ENCODE measurements around the gene SORT1. TPM values are rescaled to one million over a fixed set of nuclear protein-coding genes. Genes with fewer than 3 reads are reported as not detected.

Gene SORT1
- total and polyA plus RNA-seq, 2 of the 8 experiments (the other 6 are each of a cell fraction or from before 2014, with no cell fraction given) = 18.7 to 69.6 TPM

- peaks cover 0 to 16% (median 3%) of the 10 kb centered on the region in 4 experiments; a peak in 3 of 7 replicates for H3K4me1 ChIP-seq (replicated peaks in 1 of 4; ENCODE audit: control insufficient read depth in 3 of 4, insufficient read depth in 4 of 4, low read length in 3 of 4)
- H4K8ac ChIP-seq (ENCODE audit: extremely low read depth, insufficient read depth, low read length) = no peak overlapping the region
- H3K23ac ChIP-seq (ENCODE audit: insufficient read length) = no peak overlapping the region
- H3K27me3 ChIP-seq (replicated peaks in 1 of 4; ENCODE audit: control insufficient read depth in 3 of 4, extremely low read depth in 1 of 4, insufficient read depth in 3 of 4, low read length in 3 of 4) = no peaks in the 10 kb centered on the region
- no peak overlapping the region for H2BK20ac ChIP-seq (ENCODE audit: low read length)
- no peak overlapping the region for H2BK120ac ChIP-seq (replicated peaks; ENCODE audit: low read depth, low read length)
- no peak overlapping the region for H2BK5ac ChIP-seq (ENCODE audit: low read depth, low read length)
- no peak overlapping the region for H3K4ac ChIP-seq (replicated peaks; ENCODE audit: insufficient read length, low read depth, low read length)
- CTCF ChIA-PET (ENCODE audit: partially characterized antibody) = no interaction called here
- H4K91ac ChIP-seq (replicated peaks; ENCODE audit: insufficient read length, low read length) = no peak overlapping the region
- DNase-seq (ENCODE audit: low read depth in 1 of 2, low spot score in 2 of 2) (no peak), FAIRE-seq (no peak)
- no peak overlapping the region for H3K9ac ChIP-seq (replicated peaks in 1 of 4; ENCODE audit: extremely low read depth in 1 of 4, low read depth in 3 of 4, low read length in 3 of 4)
- H3K79me1 ChIP-seq (ENCODE audit: low read depth, low read length) = peaks cover 8% of the 10 kb centered on the region; the same call in 1 of the 2 replicates
- H4K5ac ChIP-seq (ENCODE audit: insufficient read length, low read depth, low read length) = no peak overlapping the region
- H2AK5ac ChIP-seq (ENCODE audit: low read depth, low read length) = no peak overlapping the region
- H3K14ac ChIP-seq (ENCODE audit: insufficient read length) = no peak overlapping the region
- 100% methylated on average over 2 of the region's 2 CpGs; no CpG with 5 or more reads in 1 of the 2 experiments for WGBS, 2 experiments (ENCODE audit: extremely low coverage in 1 of 2, insufficient coverage in 1 of 2, insufficient read length in 1 of 2, insufficient replicate concordance in 2 of 2, low coverage in 1 of 2, low lambda C conversion rate in 2 of 2, missing lambda C conversion rate in 1 of 2)
- peaks cover 0 to 10% of the 10 kb centered on the region in 2 experiments for H4K20me1 ChIP-seq (replicated peaks in 1 of 2; ENCODE audit: control insufficient read depth in 1 of 2, insufficient read depth in 2 of 2, low read length in 2 of 2)
- H3K4me2 ChIP-seq (ENCODE audit: insufficient read depth in 1 of 2, low read depth in 2 of 2, low read length in 2 of 2) = no peak overlapping the region
- H3K36me3 ChIP-seq (ENCODE audit: control insufficient read depth in 2 of 4, insufficient read depth in 4 of 4, low read length in 3 of 4) = no peaks in the 10 kb centered on the region
- POLR2A ChIA-PET (ENCODE audit: partially characterized antibody) = interaction anchor here (1.7 to 2.8 kb wide), 2 partner anchors 11 to 13 kb away, joined by 5 to 13 read pairs; partner anchors contain the start of gene SORT1
- no peaks in the 10 kb centered on the region for H3K9me3 ChIP-seq (ENCODE audit: insufficient read depth in 2 of 2, low read depth in 1 of 2, low read length in 1 of 2)
- H2AFZ ChIP-seq (ENCODE audit: low read length) = no peak overlapping the region
- H3K79me2 ChIP-seq (ENCODE audit: control insufficient read depth in 1 of 2, insufficient read depth in 2 of 2, low read length in 2 of 2) = peaks cover 3 to 95% of the 10 kb centered on the region in 2 experiments; a peak in 3 of 4 replicates
- no peak overlapping the region for H3K18ac ChIP-seq (ENCODE audit: extremely low read depth, low read length)
- H2BK15ac ChIP-seq (ENCODE audit: low read length) = no peak overlapping the region
- H3K4me3 ChIP-seq (ENCODE audit: extremely low read depth in 1 of 4, insufficient read depth in 2 of 4, low read depth in 3 of 4, low read length in 4 of 4) = no peak overlapping the region
- no peaks in the 10 kb centered on the region; the same call in 1 of the 2 replicates for H3K23me2 ChIP-seq (ENCODE audit: low read depth, low read length)
- H2BK12ac ChIP-seq (ENCODE audit: low read depth, low read length) = no peak overlapping the region
- H3K27ac ChIP-seq (ENCODE audit: low read depth, low read length) = no peak overlapping the region
- no peak overlapping the region for H3K56ac ChIP-seq (replicated peaks; ENCODE audit: insufficient read length, low read depth, low read length)
- no peak for TF ChIP-seq ATF2 (IDR thresholded peaks at IDR 0.05; ENCODE audit: low read length)
- no peak for TF ChIP-seq SIRT6 (IDR thresholded peaks at IDR 0.05; ENCODE audit: low read length)
- no peak for TF ChIP-seq TCF12 (IDR thresholded peaks at IDR 0.05; ENCODE audit: low read depth, low read length)
These were observed 12.3 kb downstream of the SORT1 start for GRCh38 chr1:109385417-109385816.
